HL-60 (cell line): ENCODE measurements around the gene ANXA2.

Experiments used
- DNase-seq, 2 experiments: peaks; one replicate each; pipeline ENCODE4 v3.0.0-alpha.2; 2010 to 2020; ENCODE audit warnings: low read depth in 1 of 2, low spot score in 1 of 2
- H3K27ac ChIP-seq: fragments of 250-450 bp; sonication (Bioruptor Pico); replicated peaks from 2 replicates; pipeline ENCODE4 v1.5.1; 2020; ENCODE audit warnings: mild to moderate bottlenecking, moderate library complexity
- H3K27me3 ChIP-seq: fragments of 250-450 bp; sonication (Bioruptor Pico); 2 replicates; pipeline ENCODE4 v1.5.1; 2021; ENCODE audit warnings: mild to moderate bottlenecking, moderate library complexity; ENCODE audit not compliant: insufficient read depth, poor library complexity, severe bottlenecking
- H3K4me3 ChIP-seq: replicated peaks from 2 replicates; pipeline ENCODE4 v1.5.1; 2011; ENCODE audit warnings: mild to moderate bottlenecking, control low read depth, low read length; ENCODE audit not compliant: insufficient read depth
- GABPA ChIP-seq: IDR thresholded peaks from 2 replicates; pipeline ENCODE4 v1.6.1; 2012; ENCODE audit warnings: low read depth
- POLR2AphosphoS5 ChIP-seq: IDR thresholded peaks from 2 replicates; pipeline ENCODE4 v1.6.1; 2012; ENCODE audit warnings: low read depth
- SPI1 ChIP-seq: IDR thresholded peaks from 2 replicates; pipeline ENCODE4 v1.6.1; 2012; ENCODE audit warnings: low read depth, mild to moderate bottlenecking, borderline replicate concordance
- TF ChIP-seq, protein P1 (sequence below): IDR thresholded peaks from 2 replicates; pipeline ENCODE4 v1.6.1; 2012; ENCODE audit warnings: low read depth; ENCODE audit not compliant: insufficient replicate concordance
- TF ChIP-seq, protein P2 (sequence below): IDR thresholded peaks from one replicate; pipeline ENCODE4 v1.5.1; 2011; ENCODE audit warnings: low read length, control low read depth, inconsistent platforms; ENCODE audit not compliant: insufficient read depth

Gene ANXA2

DNA sequence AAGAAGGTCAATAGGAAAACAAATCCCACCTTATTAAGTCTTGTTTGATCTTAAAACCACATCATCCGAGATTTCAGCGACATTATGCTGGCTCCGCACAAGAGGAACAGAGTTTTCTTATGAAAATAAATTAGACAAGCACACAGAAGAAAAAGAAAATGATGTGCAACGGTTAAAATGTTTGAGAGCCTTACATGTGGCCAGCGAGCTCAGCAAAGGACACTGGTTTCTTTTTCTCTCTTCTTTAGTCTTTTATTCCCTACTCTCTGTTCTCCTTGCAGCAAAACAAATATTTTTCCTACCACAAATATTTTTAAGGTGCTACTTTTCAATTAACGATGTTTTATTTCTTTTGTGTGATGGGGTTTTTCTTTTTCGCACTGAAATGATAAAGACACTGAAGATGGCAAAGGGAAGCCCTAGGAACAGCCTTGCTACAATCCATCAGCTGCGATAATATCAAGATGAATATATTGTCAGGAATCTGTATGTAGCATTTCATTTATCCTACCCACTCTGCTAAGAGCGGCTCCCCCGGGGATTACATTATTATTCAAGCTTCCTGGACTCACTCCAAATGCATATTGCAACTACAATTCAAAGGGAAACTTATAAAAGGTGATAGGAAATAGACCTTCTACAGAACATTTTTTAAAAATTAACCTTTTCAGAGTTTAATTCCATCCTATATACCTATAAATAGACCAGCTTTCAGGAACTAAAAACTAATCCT is 72.9 kb downstream of the ANXA2 start:
- H3K4me3 ChIP-seq = no peak overlapping the region
- no peak overlapping the region for H3K27ac ChIP-seq
- TF ChIP-seq, protein P1, sequence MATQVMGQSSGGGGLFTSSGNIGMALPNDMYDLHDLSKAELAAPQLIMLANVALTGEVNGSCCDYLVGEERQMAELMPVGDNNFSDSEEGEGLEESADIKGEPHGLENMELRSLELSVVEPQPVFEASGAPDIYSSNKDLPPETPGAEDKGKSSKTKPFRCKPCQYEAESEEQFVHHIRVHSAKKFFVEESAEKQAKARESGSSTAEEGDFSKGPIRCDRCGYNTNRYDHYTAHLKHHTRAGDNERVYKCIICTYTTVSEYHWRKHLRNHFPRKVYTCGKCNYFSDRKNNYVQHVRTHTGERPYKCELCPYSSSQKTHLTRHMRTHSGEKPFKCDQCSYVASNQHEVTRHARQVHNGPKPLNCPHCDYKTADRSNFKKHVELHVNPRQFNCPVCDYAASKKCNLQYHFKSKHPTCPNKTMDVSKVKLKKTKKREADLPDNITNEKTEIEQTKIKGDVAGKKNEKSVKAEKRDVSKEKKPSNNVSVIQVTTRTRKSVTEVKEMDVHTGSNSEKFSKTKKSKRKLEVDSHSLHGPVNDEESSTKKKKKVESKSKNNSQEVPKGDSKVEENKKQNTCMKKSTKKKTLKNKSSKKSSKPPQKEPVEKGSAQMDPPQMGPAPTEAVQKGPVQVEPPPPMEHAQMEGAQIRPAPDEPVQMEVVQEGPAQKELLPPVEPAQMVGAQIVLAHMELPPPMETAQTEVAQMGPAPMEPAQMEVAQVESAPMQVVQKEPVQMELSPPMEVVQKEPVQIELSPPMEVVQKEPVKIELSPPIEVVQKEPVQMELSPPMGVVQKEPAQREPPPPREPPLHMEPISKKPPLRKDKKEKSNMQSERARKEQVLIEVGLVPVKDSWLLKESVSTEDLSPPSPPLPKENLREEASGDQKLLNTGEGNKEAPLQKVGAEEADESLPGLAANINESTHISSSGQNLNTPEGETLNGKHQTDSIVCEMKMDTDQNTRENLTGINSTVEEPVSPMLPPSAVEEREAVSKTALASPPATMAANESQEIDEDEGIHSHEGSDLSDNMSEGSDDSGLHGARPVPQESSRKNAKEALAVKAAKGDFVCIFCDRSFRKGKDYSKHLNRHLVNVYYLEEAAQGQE = no peak
- TF ChIP-seq POLR2AphosphoS5 (no peak), SPI1 (no peak), GABPA (no peak)
- TF ChIP-seq, protein P2, sequence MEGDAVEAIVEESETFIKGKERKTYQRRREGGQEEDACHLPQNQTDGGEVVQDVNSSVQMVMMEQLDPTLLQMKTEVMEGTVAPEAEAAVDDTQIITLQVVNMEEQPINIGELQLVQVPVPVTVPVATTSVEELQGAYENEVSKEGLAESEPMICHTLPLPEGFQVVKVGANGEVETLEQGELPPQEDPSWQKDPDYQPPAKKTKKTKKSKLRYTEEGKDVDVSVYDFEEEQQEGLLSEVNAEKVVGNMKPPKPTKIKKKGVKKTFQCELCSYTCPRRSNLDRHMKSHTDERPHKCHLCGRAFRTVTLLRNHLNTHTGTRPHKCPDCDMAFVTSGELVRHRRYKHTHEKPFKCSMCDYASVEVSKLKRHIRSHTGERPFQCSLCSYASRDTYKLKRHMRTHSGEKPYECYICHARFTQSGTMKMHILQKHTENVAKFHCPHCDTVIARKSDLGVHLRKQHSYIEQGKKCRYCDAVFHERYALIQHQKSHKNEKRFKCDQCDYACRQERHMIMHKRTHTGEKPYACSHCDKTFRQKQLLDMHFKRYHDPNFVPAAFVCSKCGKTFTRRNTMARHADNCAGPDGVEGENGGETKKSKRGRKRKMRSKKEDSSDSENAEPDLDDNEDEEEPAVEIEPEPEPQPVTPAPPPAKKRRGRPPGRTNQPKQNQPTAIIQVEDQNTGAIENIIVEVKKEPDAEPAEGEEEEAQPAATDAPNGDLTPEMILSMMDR = no peak
- H3K27me3 ChIP-seq = peaks cover 5% of the 10 kb centered on the region
- no peak for DNase-seq

DNA sequence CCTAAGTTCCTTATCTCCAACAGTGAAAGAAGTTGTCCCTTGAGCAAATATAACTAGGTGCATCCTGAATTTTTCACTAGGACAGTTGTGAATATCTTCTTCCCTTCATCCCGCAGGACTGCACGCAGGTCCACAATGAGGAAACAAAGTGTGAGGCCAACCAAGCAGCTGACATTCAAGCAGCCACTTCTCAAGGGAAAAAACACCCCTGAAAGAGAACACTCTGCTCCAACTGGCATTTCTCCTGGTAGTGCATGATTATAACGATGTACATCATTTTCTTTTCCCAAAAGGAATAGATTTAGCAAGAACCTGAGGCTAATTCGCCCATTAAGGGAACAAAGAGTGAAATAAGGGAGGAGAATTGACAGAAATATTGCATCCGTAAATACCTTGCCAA is 74.5 kb downstream of the ANXA2 start:
- DNase-seq = no peak
- peaks cover 5% of the 10 kb centered on the region for H3K27me3 ChIP-seq
- H3K4me3 ChIP-seq = no peak overlapping the region
- TF ChIP-seq, protein P1 = no peak
- TF ChIP-seq GABPA (no peak), SPI1 (no peak), POLR2AphosphoS5 (no peak)
- TF ChIP-seq, protein P2 = no peak
- H3K27ac ChIP-seq = no peak overlapping the region

DNA sequence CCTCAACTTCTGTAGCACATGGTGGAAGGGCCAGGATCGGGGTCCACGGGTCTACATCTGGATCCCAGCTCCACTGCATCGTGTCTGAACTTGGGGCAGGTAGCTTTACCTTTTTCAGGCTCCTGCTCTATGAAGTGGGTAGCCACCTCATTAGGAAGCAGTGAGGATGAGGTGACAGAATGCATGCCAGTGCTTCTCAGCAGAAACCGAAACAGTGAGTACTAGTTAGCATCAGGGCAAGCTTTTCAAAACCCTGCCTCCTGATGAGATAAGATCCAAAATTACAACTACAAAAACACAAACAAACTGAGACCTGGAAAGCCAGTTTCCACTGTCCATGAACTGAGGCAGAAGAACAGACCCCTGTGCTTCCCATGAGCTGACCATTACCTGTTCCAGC is 77.4 kb downstream of the ANXA2 start:
- DNase-seq = no peak

More for the DNA sequence above, 77.4 kb downstream of the ANXA2 start:
- Histone ChIP-seq H3K27me3 (peaks cover 3% of the 10 kb centered on the region), H3K4me3 (no peak overlapping the region), H3K27ac (no peak overlapping the region)
- TF ChIP-seq, protein P2 = no peak
- TF ChIP-seq SPI1 (no peak), GABPA (no peak), POLR2AphosphoS5 (no peak)
- TF ChIP-seq, protein P1 = no peak
